ENCODE data around the gene CLCNKA. TPM values are rescaled to one million over a fixed set of nuclear protein-coding genes. Genes with fewer than 3 reads are reported as not detected.
"Not testable (repeated sequence)": the region's sequence is repeated elsewhere in the genome, so short reads cannot be mapped to it uniquely, and the experiment has no call there.

The CLCNKA gene
- total RNA-seq, 1 donor = not detected

DNA sequence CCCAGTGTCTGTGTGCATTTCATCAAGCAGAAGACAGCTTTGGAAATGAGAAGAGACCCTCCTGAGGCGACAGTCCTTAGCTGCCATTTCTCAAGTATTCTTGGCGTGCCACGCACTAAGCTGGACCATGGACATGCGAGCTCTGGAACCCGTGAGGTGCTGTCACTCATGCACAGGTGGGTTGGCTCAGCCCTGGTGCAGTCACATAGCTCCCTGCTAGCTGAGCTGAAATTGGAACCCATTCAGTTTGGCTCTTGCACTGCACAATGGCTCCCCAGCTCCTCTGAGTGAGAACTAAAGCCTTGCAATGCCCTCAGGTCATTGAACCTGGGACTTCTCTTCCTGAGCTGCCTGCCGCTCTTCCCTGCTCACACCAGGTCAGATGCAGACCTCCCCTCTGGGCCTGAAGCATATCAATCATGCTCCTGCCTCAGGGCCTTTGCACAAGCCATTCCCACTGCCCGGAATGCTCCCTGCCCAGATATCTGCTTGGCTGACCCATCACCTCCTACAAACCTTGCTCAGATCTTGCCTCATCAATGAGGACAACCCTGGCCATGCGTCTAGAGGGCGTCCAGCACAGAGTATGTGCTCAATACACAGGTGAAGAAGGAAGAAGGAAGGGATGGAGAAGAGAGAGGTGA lies 24.1 kb upstream of the CLCNKA start:
- no peak for DNase-seq (ENCODE audit: low read depth)
- H3K4me3 ChIP-seq (ENCODE audit: low read depth, low read length) = no peak overlapping the region
- TF ChIP-seq, protein P1, sequence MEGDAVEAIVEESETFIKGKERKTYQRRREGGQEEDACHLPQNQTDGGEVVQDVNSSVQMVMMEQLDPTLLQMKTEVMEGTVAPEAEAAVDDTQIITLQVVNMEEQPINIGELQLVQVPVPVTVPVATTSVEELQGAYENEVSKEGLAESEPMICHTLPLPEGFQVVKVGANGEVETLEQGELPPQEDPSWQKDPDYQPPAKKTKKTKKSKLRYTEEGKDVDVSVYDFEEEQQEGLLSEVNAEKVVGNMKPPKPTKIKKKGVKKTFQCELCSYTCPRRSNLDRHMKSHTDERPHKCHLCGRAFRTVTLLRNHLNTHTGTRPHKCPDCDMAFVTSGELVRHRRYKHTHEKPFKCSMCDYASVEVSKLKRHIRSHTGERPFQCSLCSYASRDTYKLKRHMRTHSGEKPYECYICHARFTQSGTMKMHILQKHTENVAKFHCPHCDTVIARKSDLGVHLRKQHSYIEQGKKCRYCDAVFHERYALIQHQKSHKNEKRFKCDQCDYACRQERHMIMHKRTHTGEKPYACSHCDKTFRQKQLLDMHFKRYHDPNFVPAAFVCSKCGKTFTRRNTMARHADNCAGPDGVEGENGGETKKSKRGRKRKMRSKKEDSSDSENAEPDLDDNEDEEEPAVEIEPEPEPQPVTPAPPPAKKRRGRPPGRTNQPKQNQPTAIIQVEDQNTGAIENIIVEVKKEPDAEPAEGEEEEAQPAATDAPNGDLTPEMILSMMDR (IDR thresholded peaks at IDR 0.05; ENCODE audit: insufficient read depth, low read depth, low read length) = no peak

DNA sequence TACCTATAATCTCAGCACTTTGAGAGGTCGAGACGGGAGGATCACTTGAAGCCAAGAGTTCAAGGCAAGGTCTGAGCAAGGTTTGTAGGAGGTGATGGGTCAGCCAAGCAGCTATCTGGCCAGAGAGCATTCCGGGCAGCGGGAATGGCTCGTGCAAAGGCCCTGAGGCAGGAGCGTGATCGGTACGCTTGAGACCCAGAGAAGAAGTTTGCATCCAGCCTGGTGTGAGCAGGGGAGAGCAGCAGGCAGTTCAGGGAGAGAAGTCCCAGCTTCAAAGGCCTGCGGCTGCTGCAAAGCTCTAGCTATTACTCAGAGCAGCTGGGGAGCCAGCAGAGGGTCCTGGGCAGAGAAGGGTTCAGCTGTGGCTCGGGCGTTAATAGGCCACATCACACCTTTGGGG lies 22.9 kb upstream of the CLCNKA start:
- H3K4me3 ChIP-seq (ENCODE audit: low read depth, low read length) = no peak overlapping the region
- DNase-seq (ENCODE audit: low read depth) = no peak
- TF ChIP-seq, protein P1 (IDR thresholded peaks at IDR 0.05; ENCODE audit: insufficient read depth, low read depth, low read length) = no peak

DNA sequence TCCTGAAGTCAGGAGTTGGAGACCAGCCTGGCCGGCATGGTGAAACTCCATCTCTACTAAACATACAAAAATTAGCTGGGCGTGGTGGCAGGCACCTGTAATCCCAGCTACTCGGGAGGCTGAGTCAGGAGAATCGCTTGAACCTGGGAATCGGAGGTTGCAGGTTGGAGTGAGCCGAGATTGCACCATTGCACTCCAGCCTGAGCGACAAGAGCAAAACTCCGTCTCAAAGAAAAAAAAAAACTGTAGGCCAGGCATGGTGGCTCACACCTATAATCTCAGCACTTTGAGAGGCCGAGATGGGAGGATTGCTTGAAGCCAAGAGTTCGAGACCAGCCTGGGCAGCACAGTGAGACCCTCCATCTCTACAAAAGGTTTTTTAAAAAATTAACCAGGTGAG lies 20.6 kb upstream of the CLCNKA start:
- not testable (repeated sequence) for DNase-seq (ENCODE audit: low read depth); H3K4me3 ChIP-seq (ENCODE audit: low read depth, low read length)

DNA sequence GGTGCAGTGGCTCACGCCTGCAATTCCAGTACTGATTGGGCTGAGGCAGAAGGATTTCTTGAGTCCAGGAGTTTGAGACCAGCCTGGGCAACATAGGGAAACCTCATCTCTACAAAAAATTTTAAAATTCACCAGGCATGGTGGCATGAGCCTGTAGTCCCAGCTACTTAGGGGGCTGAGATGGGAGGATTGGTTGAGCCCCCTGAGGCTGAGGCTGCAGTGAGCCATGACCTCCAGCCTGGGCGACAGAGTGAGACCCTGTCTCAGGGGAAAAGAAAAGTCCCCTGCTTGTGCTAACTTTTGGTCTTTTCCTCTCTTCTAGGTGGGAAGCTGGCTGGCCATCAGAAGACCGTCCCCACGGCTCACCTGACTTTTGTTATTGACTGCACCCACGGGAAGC lies 16.2 kb upstream of the CLCNKA start:
- no peak for DNase-seq (ENCODE audit: low read depth)
- no peak overlapping the region for H3K4me3 ChIP-seq (ENCODE audit: low read depth, low read length)
- TF ChIP-seq, protein P1 (IDR thresholded peaks at IDR 0.05; ENCODE audit: insufficient read depth, low read depth, low read length) = no peak

DNA sequence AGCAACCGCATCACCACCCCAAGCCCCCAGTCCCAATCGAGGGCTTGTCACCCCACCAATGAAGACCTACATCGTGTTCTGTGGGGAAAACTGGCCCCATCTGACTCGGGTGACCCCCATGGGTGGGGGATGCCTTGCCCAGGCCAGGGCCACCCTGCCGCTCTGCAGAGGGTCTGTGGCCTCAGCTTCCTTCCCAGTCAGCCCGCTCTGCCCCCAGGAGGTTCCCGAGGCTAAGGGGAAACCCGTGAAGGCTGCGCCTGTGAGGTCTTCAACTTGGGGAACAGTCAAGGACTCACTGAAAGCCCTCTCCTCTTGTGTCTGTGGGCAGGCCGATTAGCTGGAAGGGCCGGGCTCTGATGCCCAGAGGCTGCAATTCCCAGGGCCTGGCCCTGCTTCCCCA lies 15.8 kb upstream of the CLCNKA start:
- TF ChIP-seq, protein P1 (IDR thresholded peaks at IDR 0.05; ENCODE audit: insufficient read depth, low read depth, low read length) = no peak
- no peak for DNase-seq (ENCODE audit: low read depth)
- H3K4me3 ChIP-seq (ENCODE audit: low read depth, low read length) = no peak overlapping the region

DNA sequence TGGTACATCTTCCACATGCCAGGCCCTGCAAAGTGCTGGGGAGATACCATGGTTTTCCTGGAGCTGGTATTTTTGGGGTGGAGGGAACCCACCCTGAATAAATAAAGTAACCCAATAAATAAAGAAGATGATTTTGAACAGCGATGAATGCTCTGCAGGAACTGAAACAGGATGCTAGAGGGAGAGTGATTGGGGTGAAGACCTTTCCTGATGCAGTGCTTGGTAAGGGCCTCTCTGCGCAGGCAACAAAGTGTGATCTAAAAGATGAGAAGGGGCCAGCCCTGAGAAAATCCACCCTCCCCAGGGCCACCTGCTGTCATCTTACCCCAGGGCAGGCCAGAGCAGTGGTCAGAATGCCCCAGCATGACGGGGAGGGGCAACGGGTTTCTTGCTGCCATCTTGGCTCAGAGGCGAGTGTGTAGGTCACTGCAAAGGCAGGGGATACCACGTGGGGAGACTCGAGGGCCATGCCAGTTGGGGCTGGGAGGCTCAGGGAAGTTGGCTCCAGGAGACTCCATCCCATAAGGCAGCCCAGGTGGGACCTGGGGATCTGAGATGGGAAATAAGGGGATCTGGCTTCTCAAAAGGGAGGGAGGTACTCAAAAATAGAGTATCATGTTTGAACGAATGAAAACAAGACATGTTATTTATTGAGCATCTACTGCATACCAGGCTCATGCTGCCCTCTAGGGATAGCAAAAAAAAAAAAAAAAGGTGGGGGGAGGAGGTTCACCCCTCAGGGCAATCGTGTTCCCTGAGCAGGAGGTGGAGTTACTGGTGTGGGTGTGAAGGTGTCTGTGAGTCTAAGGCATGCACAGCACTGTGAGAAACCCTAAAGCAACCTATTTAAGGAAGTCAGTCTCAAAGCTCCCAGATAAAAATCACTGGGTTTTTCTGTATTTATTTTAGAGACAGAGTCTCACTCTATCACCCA lies 15.0 kb upstream of the CLCNKA start:
- H3K4me3 ChIP-seq (ENCODE audit: low read depth, low read length) = no peak overlapping the region
- TF ChIP-seq, protein P1 (IDR thresholded peaks at IDR 0.05; ENCODE audit: insufficient read depth, low read depth, low read length) = peak; percentile 3
- DNase-seq (ENCODE audit: low read depth) = peak; percentile 24

DNA sequence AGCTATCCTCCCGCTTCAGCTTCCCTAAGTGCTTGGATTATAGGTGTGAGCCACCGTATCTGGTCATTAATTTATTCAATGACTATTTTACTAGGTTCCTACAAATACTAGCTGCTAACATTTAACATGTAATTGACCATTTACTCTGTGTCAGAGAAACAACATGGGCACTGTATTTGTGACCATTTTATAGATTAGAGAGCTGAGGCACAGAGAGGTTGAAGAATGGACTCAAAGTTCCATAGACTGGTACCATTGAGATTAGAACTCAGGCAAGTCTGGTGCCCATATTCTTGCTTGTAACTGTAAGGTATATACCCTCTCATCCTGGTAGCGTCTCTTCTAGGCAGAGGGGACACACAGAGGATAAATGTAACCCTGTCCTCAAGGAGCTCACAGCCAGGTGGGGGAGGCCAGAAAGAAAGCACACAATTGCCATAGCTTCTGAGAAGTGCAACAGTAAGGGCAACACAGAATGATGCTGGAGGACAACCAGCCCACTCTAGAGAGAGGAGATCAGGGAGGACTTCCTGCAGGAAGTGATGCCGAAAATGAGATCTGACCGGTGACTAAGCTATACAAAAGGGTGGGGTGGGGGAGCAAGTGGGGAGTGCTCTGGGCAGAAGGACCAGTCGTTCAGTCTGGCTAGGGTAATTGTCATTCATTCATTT lies 14.0 kb upstream of the CLCNKA start:
- DNase-seq (ENCODE audit: low read depth) = no peak

More for the DNA sequence above, 14.0 kb upstream of the CLCNKA start:
- H3K4me3 ChIP-seq (ENCODE audit: low read depth, low read length) = no peak overlapping the region
- TF ChIP-seq, protein P1 (IDR thresholded peaks at IDR 0.05; ENCODE audit: insufficient read depth, low read depth, low read length) = no peak
